Breast epithelium (tissue), 4 donors: Measurements from ENCODE around the gene CPXM2. TPM values are rescaled to one million over a fixed set of nuclear protein-coding genes. Genes with fewer than 3 reads are reported as not detected.

ENCODE experiments used
- DNase-seq, 2 donors: peaks; one replicate each; pipeline ENCODE4 v3.0.0-alpha.2; 2019; ENCODE audit warnings: low spot score in 2 of 2
- H3K27ac ChIP-seq, 2 donors: fragments of 200-600 bp; sonication (generic) in 1 of 2; one replicate each; pipeline ENCODE4 v1.5.1; 2016 to 2019; ENCODE audit warnings: mild to moderate bottlenecking in 1 of 2
- H3K27me3 ChIP-seq, 2 donors: fragments of 200-600 bp; sonication (generic) in 1 of 2; one replicate each; pipeline versions ENCODE4 v1.5.1 to v1.6.0; 2017 to 2019; ENCODE audit warnings: control low read depth in 1 of 2, mild to moderate bottlenecking in 1 of 2
- H3K36me3 ChIP-seq: fragments of 200-600 bp; one replicate; pipeline ENCODE4 v1.5.1; 2019
- H3K4me1 ChIP-seq, 2 donors: fragments of 200-600 bp; sonication (generic); one replicate each; pipeline ENCODE4 v1.5.1; 2016 to 2019; ENCODE audit warnings: control low read depth in 1 of 2
- H3K4me3 ChIP-seq, 3 donors: fragments of 200-600 bp; sonication (generic); 1 replicate in 2 of 3; 2 replicates in 1 of 3; pipeline ENCODE4 v1.5.1; 2016 to 2019; ENCODE audit warnings: mild to moderate bottlenecking in 3 of 3, moderate library complexity in 2 of 3
- H3K9me3 ChIP-seq, 2 donors: fragments of 200-600 bp; sonication (generic) in 1 of 2; one replicate each; pipeline ENCODE4 v1.5.1; 2016 to 2019; ENCODE audit warnings: control low read depth in 1 of 2
- POLR2A ChIP-seq: fragments of 450-650 bp; IDR thresholded peaks from one replicate; pipeline ENCODE4 v1.6.1; 2016; ENCODE audit warnings: antibody characterized with exemption, mild to moderate bottlenecking, moderate library complexity
- POLR2AphosphoS5 ChIP-seq, 3 donors: sonication (generic); formaldehyde crosslinking; IDR thresholded peaks; one replicate each; pipeline ENCODE4 v1.6.1; 2017; ENCODE audit warnings: antibody characterized with exemption in 3 of 3
- intact Hi-C: fragments of 100-400 bp; cut with DNase I; formaldehyde crosslinking; loops from one replicate; pipeline ENCODE4 v1.15.1; 2023; ENCODE audit warnings: low total_unique reads
- total RNA-seq, 3 donors: library from RNA; depleted of rRNA; stranded (reverse); fragments of >200 nt; gene quantifications; one replicate each; pipeline ENCODE4 v1.1.0, GENCODE V29; 2016
- TF ChIP-seq, protein P1 (sequence below), 3 donors: fragments of 450-650 bp; IDR thresholded peaks; one replicate each; pipeline ENCODE4 v1.5.1; 2016 to 2017; ENCODE audit warnings: antibody characterized with exemption in 3 of 3, mild to moderate bottlenecking in 3 of 3, moderate library complexity in 3 of 3

Gene CPXM2
- total RNA-seq, 3 donors from 2014 or later: 5.3 to 16.7 (median 7.2) TPM

DNA sequence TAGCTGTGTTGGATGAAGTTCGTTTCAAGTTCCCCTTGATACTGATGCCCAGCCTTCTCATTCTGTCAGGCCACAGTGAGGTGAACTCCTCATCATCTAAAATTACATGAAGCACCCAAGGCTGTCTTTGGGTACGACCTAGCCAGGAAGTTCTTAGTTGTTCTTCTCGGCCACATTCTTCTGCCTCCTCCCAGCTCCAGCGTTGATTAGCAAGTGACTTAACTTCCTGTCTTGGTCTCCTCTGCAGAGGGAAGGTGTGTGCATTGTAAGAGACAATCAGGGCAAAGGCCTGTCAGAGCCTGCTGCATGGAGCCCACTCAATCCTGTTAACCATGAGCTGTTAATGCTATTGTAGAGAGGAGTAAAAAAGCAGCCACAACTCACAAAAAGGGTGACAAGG, 43.2 kb upstream of the CPXM2 start:
- Histone ChIP-seq H3K27me3 (no peaks in the 10 kb centered on the region), H3K9me3 (no peaks in the 10 kb centered on the region), H3K27ac (no peak overlapping the region), H3K36me3 (no peaks in the 10 kb centered on the region), H3K4me3 (no peak overlapping the region), H3K4me1 (no peaks in the 10 kb centered on the region)
- intact Hi-C loops: no loop called here
- DNase-seq: no peak
- TF ChIP-seq, protein P1, sequence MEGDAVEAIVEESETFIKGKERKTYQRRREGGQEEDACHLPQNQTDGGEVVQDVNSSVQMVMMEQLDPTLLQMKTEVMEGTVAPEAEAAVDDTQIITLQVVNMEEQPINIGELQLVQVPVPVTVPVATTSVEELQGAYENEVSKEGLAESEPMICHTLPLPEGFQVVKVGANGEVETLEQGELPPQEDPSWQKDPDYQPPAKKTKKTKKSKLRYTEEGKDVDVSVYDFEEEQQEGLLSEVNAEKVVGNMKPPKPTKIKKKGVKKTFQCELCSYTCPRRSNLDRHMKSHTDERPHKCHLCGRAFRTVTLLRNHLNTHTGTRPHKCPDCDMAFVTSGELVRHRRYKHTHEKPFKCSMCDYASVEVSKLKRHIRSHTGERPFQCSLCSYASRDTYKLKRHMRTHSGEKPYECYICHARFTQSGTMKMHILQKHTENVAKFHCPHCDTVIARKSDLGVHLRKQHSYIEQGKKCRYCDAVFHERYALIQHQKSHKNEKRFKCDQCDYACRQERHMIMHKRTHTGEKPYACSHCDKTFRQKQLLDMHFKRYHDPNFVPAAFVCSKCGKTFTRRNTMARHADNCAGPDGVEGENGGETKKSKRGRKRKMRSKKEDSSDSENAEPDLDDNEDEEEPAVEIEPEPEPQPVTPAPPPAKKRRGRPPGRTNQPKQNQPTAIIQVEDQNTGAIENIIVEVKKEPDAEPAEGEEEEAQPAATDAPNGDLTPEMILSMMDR (IDR thresholded peaks at IDR 0.05): no peak

DNA sequence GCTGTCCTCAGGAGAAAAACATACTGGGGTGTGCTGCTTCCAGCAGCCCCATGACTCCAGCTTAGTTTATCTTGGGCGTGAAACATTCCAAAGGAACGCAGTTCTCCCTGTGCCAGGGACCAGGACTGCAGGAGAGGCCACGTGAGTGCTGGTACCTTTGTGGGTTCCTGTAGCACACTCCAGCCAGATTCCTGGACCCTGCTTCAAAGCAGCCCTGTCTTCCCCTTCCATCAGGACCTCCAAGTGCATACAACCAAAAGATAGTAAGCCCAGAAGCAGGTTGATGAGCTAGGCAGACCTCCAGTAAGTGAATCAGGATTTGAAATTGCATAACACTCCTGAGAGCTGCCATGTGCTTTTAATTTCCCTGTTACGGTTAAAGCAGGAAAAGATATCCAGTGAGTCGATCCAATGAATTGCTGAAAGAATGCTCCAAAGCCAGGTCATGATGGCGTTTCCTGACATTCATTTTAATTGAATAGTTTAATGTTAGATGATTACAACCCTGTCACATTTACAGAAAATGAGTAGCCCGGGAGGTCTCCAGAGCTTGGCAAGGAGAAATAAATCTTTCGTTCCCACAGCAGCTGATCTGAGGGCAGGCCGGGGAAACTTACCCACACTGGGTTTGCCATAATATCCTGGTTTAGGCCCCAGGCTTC, 38.9 kb upstream of the CPXM2 start:
- TF ChIP-seq POLR2A: no peak
- peak in 1 of 3 donors; percentile 29 for TF ChIP-seq POLR2AphosphoS5 (IDR thresholded peaks at IDR 0.05)
- TF ChIP-seq, protein P1 (IDR thresholded peaks at IDR 0.05): no peak
- intact Hi-C loops: no loop called here

GRCh38 chr10:123929791-123930190, 38.2 kb upstream of the CPXM2 start:
- no peak for DNase-seq
- no peaks in the 10 kb centered on the region for H3K36me3 ChIP-seq
- no peaks in the 10 kb centered on the region for H3K27me3 ChIP-seq
- no peak overlapping the region for H3K4me3 ChIP-seq
- peak overlapping the region; percentile 57 to 90 for H3K27ac ChIP-seq
- no peaks in the 10 kb centered on the region for H3K4me1 ChIP-seq
- no peak for TF ChIP-seq POLR2A
- TF ChIP-seq, protein P1 (IDR thresholded peaks at IDR 0.05): no peak
- no peak for TF ChIP-seq POLR2AphosphoS5 (IDR thresholded peaks at IDR 0.05)
- peaks cover 0 to 6% of the 10 kb centered on the region in 2 donors for H3K9me3 ChIP-seq
- intact Hi-C loops: no loop called here

More for the DNA sequence above, 38.9 kb upstream of the CPXM2 start:
- Histone ChIP-seq H3K4me1 (no peaks in the 10 kb centered on the region), H3K27ac (peak overlapping the region; percentile 67 to 90), H3K9me3 (peaks cover 0 to 6% of the 10 kb centered on the region in 2 donors), H3K36me3 (no peaks in the 10 kb centered on the region), H3K27me3 (no peaks in the 10 kb centered on the region), H3K4me3 (no peak overlapping the region)
- DNase-seq: no peak

DNA sequence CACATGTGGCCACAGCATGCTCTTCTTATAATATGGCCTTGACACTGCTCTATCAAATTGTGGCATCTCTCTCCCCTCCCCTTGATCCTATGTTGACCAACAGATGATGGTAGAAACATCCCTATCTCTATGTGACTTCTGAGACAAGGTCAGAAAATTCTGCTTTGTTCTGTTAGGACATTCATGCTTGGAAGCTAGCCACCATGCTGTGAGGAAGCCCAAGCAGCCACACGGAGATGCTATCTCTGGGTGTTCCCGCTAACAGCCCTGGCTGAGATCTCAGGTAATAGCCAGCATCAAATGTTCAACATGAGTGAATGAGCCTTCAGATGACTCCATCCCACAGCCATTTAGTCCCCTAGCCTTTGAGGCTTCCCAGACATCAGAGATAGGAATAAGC, 36.8 kb upstream of the CPXM2 start:
- H3K36me3 ChIP-seq: no peaks in the 10 kb centered on the region
- no peak for DNase-seq
- no peaks in the 10 kb centered on the region for H3K4me1 ChIP-seq
- H3K27me3 ChIP-seq: no peaks in the 10 kb centered on the region
- no peak overlapping the region for H3K4me3 ChIP-seq
- peaks cover 0 to 6% of the 10 kb centered on the region in 2 donors for H3K9me3 ChIP-seq
- H3K27ac ChIP-seq: no peak overlapping the region
- intact Hi-C loops: no loop called here
- TF ChIP-seq, protein P1 (IDR thresholded peaks at IDR 0.05): no peak
- no peak for TF ChIP-seq POLR2AphosphoS5 (IDR thresholded peaks at IDR 0.05)
- TF ChIP-seq POLR2A: no peak

GRCh38 chr10:123926401-123927264, 35.0 kb upstream of the CPXM2 start:
- Histone ChIP-seq H3K4me1 (no peaks in the 10 kb centered on the region), H3K4me3 (no peak overlapping the region), H3K9me3 (peaks cover 0 to 6% of the 10 kb centered on the region in 2 donors), H3K27ac (no peak overlapping the region), H3K36me3 (no peaks in the 10 kb centered on the region), H3K27me3 (no peaks in the 10 kb centered on the region)
- TF ChIP-seq POLR2AphosphoS5 (IDR thresholded peaks at IDR 0.05): no peak
- TF ChIP-seq POLR2A: no peak
- TF ChIP-seq, protein P1 (IDR thresholded peaks at IDR 0.05): no peak
- intact Hi-C loops: no loop called here
- no peak for DNase-seq
